HCEC 1CT (cell line): ENCODE measurements around the gene ATP6V1G2.
"Not testable (repeated sequence)": the region's sequence is repeated elsewhere in the genome, so short reads cannot be mapped to it uniquely, and the experiment has no call there.

Experiments used
- DNase-seq: peaks from one replicate; pipeline ENCODE4 v3.0.0-alpha.2; 2017

Gene ATP6V1G2

DNA sequence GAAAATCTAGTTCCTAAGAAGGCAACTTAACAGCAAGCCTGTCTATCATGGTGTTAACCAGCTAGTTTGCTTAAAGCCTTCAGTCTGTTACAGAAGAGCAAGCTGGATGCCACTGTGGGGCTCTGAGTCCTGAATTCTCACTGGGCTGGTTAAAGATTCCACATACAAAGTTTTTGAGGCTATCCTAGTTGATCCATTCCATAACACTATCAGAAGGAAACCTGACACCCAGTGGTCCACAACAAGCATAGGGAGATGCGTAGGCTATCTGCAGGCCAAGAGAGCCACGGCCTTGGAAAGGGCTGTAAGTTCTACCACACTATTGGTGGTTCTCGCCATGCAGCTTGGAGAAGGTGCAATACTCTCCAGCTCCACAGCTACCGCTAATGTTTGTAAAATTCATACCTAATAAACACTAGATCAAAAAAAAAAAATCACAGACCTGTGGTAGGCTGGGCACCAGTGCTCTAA, 18.1 kb downstream of the ATP6V1G2 start:
- DNase-seq = no peak

- peak; percentile 50 for DNase-seq
Observed at GRCh38 chr6:31525932-31526591, 20.3 kb downstream of the ATP6V1G2 start.

- DNase-seq = no peak
Observed at GRCh38 chr6:31525553-31525931, 20.9 kb downstream of the ATP6V1G2 start.

GRCh38 chr6:31521835-31522234, 24.6 kb downstream of the ATP6V1G2 start:
- no peak for DNase-seq

GRCh38 chr6:31513456-31514165, 32.8 kb downstream of the ATP6V1G2 start:
- DNase-seq = peak; percentile 42

DNA sequence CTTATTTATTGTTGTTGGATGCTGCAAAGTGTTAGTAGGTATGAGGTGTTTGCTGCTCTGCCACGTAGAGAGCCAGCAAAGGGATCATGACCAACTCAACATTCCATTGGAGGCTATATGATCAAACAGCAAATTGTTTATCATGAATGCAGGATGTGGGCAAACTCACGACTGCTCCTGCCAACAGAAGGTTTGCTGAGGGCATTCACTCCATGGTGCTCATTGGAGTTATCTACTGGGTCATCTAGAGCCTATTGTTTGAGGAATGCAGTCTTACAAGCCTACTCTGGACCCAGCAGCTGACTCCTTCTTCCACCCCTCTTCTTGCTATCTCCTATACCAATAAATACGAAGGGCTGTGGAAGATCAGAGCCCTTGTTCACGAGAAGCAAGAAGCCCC, 36.4 kb downstream of the ATP6V1G2 start:
- no peak for DNase-seq

GRCh38 chr6:31509036-31509435, 37.4 kb downstream of the ATP6V1G2 start:
- DNase-seq = not testable (repeated sequence)

DNA sequence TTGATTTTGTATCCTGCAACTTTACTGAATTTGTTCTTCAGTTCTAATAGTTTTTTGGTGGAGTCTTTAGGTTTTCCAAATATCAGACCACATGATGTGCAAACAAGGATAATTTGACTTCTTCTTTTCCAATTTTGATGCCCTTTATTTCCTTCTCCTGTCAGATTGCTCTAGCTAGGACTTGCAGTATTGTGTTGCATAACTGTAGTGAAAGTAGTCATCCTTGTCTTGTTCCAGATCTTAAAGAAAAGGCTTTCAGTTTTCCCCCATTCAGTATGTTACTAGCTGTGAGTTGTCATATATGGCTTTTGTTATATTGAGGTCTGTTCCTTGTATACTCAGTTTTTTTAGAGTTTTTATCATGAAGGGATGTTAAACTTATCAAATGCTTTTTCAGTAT, 43.8 kb downstream of the ATP6V1G2 start:
- no peak for DNase-seq

DNA sequence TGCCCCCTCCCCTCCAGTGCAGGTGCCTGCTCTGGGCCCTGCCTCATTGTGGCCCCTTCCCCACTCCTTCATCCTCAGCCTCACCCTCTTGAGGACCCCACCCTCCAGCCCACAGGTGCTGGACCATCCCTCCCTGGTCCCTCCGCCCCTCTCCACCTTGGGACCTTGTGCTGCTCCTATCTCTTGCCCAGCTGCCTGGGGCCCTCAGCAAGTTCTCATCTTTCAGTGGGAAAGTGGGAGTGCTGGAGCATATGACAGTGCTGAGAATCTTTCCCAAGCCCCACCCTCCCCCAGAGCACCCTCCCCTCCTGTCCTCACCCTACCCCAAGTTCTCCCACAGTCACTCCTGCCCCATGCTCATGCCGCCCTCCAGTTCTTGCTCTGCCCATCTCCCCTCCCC, 46.8 kb downstream of the ATP6V1G2 start:
- DNase-seq = not testable (repeated sequence)

DNA sequence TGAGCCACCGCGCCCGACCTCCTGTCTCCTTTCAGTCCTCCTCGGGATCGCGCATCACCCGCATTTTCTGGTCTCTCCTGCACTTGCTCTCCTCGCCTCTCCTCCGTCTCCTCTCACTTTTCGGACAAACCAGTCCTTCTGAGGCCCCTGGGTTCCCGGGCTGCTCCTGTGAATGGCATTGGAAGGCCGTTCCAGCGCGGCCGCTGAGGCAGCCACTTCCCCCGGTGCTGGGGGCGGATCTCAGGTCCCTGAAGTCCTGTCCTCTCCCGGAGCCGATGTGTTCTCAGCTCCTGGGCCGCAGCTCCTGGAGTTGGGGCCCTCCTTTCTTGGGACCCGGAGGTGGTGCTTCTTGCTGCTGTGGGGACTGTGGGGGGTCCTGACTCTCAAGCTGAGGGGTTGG, 47.7 kb downstream of the ATP6V1G2 start:
- peak; percentile 9 for DNase-seq

GRCh38 chr6:31497531-31498476, 48.6 kb downstream of the ATP6V1G2 start, which contains the start of gene MICB:
Gene MICB (plus strand): TSS chr6:31498145. CDS start chr6:31498194, 49 bp downstream.
- peak; percentile 77 for DNase-seq

DNA sequence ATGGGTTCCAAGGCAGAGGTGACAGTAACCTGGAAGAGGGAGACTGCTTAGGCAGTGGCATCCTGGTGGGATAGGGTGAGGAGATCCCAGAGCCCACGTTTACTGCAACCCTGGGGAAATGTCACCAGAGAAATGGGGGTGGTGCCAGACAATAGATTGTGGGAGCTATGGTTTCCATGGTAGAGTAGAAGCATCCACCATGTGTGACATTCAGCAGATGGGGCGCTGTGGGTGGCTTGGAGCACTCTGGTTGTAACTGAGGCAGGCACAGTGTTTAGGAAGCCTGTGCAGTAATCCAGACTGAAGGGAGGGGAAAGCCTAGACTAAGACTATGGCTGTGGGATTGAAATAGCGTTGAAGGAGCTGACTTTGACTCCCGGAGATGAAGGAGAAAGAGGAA, 49.6 kb downstream of the ATP6V1G2 start:
- not testable (repeated sequence) for DNase-seq

DNA sequence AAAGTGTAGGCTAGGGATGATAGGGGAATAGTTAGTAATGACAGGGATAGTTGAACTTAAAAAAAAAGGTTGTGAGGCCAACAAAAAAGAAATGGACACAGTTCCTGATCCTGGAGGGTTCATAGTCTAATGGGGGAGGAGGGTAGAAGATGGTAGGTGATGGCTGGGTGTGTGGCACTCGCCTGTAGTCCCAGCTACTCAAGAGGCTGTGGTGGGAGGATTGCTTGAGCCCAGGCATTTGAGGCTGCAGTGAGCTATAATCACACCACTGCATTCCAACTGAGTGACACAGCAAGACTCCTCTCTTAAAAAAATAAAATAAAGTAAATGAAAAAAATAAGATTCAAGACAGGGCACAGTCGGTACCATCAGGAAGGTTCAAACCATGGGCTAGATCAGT, 50.8 kb downstream of the ATP6V1G2 start:
- peak; percentile 66 for DNase-seq
